Body of pancreas (tissue), 4 donors: Measurements from ENCODE around the gene NR0B1.

Source experiments
- CTCF ChIP-seq, 7 experiments: fragments of 450-650 bp in 4 of 7; fragments of 200-600 bp in 3 of 7; sonication (generic) in 3 of 7; IDR thresholded peaks; one replicate each; pipeline ENCODE4 v1.5.1; 2016 to 2019; ENCODE audit warnings: antibody characterized with exemption in 7 of 7
- POLR2A ChIP-seq, 3 donors: fragments of 450-650 bp; IDR thresholded peaks; one replicate each; pipeline ENCODE4 v1.6.1; 2016; ENCODE audit warnings: antibody characterized with exemption in 3 of 3, mild to moderate bottlenecking in 2 of 3

- TF ChIP-seq CTCF (IDR thresholded peaks at IDR 0.05) (no peak), POLR2A (IDR thresholded peaks at IDR 0.05) (no peak)
These were observed 26.7 kb downstream of the NR0B1 start for GRCh38 chrX:30282527-30282926.
